GM21529 (cell line): ENCODE measurements around the gene USPL1.
"Not testable (repeated sequence)": the region's sequence is repeated elsewhere in the genome, so short reads cannot be mapped to it uniquely, and the experiment has no call there.

ENCODE experiments used
- ATAC-seq: cut with Tn5 transposase; IDR thresholded peaks from one replicate; pipeline ENCODE4 v1.9.1; 2021; ENCODE audit not compliant: unreplicated experiment

USPL1 gene

DNA sequence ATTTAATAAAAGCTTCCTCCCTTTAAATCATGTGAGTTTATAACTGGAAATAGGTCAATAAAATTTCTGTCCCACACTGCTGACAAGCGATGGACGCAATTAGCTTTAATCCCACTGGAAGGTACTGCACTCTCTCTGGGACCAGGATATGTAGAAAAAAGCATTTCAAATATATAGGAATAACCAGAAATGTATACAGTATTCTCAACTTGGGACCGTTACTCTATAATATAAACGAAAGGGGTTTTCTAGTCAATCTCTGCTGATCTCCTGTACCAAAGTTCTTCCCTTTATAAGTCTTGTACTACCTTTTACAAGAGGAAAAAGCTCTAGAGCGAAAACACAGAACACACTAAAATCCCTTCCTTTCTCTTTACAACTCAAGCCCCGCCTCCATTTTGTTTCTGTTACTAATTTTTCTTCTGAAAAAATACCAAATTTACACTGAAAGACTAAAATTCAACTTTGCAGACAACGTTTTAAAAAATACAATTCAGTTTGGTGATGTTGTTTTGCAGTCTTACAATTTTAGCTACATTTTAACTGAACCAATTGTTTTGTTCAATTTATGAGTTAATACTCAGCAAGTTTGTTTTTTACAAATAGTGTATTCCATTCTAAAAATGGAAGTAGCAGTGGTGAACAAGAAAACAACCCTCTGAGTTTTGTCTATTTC, 1.7 kb upstream of the USPL1 start:
- no peak for ATAC-seq

DNA sequence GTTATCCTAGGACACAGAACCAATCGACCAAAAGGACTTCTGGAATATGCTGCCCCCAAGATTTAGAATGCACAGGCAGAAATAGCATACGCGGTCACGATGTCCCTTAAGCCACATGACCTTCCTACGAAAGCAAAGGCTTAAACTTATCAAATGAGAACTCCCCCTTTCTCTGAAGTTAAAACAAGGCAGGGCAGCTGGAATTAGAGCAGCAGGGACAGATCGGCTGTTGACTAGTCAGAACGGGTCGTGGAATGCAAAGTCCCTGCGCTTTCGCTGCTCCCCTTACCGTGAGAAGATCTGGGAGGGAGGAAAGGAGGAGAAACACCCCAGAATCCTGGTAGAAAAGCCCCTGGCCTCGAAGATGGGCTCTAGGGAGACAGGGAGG, 799 bp upstream of the USPL1 start:
- peak; percentile 35 for ATAC-seq

DNA sequence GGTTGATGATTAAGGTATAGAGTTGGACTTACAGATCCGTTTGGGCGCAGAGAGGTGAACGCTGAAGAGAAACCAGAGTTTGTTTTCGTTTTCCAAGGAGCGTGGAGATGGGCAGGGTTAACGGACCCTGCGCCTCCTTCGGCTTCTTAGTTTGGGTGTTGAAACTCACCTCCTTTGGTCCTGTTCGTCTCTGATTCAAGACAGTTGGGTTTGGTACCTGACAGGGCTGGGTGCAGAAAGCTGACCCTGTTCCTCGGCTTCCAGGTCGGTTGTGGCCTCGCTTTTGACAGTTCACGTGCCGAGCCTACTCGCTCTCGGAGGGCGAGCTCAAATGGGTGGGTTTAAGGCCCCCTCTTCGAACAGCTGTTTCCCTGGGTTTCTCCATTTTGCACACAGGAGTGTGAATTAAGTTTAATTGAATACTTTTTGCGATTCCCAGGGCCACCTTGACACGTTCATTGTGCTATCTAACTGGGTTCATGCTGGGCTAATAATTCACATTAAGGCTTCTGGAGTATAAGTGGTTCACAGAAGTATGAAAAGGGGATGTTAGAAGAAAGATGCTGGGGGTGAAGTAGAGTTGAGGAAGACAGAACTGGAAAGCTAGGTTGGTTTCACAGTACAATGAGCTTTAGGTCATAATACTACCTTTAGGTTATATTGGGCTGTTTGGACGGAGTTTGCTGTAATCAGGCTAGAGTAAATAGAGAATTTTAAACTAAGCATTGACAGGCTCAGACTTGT, 638 bp downstream of the USPL1 start:
- ATAC-seq, result no peak

DNA sequence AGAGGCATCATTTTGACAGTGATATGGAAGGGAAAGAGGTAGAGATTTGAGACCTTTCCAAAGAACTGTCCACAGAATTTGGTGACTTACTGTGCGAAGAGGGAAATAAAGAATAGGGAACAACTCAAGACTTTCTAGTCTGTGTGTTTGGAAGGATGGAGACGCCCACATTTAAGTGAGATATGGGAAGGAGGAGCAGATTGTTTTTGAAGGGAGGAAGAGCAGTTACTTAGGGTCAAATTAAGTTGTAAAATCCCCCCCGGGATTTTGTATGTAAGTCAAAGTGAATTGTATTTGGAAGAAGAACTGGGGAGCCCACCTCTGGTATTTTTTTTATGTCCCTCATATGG, 1.2 kb downstream of the USPL1 start:
- no peak for ATAC-seq

DNA sequence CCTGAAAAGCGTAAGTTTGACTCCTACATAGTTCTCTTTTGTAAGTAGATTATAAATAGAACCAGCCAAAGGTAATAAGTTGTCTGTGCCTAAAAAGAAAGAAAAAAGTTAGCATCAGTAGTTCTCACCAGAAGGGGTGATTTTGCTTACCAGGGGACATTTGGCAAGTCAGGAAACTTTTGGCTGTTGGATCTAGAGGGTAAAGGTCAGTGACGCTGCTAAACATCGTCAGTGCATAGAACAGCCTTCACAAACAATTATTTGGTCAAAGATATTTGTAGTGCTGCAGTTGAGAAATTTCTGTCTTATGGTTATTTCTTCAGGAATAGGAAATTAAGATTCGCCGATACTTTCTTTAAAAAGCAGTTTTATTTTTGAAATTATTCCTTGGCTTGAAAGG, 2.0 kb downstream of the USPL1 start:
- no peak for ATAC-seq

DNA sequence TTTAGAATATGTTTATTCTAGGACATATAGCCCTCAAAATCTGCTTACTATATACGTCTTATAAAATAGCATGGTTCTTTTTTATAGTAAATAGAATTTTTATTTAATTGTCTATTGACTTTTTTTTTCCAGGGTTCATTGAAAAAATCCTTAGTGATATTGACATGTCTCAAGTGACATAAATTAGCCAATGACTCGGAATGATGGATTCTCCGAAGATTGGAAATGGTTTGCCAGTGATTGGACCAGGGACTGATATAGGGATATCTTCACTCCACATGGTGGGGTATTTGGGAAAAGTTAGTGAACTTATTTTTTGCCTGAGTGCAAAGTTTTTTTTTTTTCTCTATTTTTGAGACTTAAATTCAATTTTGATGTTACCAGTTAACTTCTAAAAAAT, 3.2 kb downstream of the USPL1 start:
- no peak for ATAC-seq

DNA sequence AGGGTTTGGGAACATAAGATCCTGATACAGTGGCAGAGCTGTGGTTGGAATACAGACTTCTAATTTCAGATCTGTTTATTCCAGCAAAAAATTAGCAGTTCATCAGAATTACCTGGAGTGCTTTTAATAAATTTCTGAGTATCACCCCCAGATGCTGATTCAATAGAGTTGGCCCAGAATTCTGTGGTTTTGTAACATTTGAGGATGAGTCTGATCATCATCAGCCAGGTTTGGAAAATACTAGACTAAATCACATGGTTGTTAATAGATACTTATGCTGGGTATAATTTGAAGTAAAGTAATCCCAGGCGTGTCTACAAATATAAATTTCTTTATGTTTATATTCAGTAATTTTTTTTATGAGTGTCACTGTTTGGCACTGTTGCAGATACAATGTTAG, 4.8 kb downstream of the USPL1 start:
- ATAC-seq, result no peak

DNA sequence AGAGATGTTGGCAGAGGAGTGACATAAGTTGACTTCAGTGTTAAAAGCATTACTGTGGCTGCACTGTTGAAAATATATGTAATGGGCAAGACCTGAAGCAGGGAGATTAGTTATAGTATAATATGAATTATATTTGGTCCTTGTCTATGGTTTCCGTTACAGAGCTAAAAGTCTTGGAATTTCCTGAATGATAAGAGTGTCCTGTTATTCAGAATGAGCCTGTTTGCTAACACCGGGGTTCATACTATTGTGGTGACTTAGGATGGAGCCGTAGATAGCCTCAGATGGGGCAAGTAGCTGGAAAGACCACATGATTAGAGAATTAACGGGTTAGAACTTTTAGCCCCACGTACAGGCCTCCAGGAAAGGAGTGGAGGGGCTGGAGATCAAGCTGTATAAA, 5.7 kb downstream of the USPL1 start:
- ATAC-seq, result no peak

DNA sequence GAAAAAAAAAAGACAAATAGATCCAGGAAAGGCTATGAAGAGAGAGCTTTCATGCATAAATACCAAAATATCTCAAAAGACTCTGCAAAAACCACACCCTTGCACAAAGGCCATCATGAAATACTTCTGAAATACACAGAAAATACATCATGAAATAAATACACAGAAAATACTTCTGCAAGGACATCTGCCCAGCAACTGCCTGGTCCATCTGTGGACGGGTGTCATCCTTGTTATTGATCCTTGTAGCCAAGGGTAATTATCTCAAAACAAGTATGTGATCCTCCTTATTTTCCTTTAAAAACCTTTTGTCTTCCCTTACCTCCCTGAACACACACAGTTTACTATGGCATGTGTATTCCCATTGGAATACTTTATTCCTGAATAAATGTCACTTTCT, 6.9 kb downstream of the USPL1 start:
- no peak for ATAC-seq

DNA sequence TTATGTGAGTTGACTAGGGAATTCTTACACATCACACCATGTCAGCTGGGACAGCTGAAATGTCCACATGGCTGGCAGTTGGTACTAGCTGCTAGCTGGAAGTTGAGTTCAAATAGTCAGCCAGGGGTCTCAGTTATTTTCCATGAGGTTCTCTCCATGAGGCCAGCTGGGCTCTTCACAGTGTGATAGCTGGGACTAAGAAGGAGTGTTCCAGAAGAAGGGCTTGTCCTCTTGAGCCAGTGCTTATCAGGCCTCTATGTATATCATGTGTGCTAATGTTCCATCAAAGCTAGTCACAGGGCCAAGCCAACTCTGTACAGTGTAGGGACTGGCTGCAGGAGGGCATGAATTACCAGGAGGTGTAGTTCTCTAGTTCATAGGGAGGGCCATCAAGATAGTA, 11.8 kb downstream of the USPL1 start:
- ATAC-seq, result no peak

DNA sequence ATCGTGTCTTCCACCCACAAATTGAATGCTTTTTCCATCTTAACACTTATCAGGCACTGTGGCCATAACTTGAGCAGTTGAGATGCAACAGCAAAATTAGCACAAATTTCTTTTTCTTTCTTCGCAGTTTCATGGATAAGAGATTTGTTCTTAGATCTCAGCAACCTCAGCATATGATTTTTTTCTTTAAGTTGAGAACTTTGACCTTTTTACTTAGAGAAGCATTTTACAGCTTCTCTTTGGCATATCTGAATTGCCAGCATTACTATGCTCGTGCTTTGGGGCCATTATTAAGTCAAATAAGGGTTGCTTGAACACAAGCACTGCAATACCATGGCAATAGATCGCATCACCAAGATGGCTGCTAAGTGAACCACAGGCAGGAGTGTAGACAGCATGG, 16.1 kb downstream of the USPL1 start:
- no peak for ATAC-seq

DNA sequence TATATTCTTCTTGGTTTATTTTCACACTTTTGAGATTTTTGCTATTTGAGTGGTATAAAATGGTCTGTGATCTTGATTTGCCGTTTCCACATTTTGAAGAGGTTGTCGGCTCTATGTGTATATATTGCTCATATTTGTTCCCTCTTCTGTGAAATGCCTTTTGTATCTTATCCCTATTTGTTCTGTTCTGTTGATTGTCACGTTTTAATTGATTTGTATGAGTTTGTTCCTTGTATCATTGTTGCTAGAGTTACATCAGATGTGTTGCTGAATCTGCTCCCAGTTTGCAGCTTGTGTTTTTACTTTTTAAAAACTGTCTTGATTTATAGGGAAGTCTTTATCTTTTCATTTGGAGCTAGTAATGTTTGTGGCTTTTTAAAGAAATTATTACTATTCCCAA, 17.1 kb downstream of the USPL1 start:
- no peak for ATAC-seq

DNA sequence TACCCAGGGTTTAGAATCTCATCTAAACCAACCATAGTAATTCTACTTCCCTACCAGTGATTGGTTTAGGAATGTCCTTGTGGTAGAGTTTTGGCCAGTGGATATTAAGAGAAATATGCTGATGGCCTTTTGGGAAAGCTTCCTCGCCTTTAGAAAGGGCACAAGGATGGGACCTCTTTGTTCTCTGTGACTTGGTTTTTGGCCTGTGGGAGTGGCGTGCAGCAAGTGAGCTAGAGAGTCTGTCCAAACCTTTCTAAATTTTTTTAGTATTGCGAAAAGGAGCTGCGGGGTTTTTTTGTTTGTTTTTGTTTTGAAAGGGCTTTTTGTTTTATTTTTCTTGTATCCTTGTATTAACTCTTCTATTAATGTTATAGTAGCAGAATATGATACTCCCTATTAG, 20.6 kb downstream of the USPL1 start:
- ATAC-seq, result no peak

DNA sequence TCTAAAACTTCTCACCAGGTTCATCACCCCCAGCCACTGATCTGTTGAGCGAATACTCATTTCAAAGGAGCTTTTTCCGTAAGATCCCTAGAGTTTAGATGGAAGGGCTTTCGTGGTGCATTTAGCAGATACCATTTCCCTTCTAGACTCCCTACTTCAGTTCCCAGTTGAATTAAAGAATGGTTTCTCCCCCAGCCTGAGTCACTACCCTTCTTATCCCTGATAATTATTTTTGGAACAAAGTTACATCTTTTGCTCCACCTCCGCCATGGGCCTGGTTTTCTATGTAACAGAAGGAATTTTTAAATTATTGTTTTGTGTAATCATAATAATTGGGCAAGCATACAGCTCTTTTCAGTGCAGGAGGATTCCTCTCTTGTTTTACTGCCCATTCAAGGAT, 22.0 kb downstream of the USPL1 start:
- no peak for ATAC-seq

DNA sequence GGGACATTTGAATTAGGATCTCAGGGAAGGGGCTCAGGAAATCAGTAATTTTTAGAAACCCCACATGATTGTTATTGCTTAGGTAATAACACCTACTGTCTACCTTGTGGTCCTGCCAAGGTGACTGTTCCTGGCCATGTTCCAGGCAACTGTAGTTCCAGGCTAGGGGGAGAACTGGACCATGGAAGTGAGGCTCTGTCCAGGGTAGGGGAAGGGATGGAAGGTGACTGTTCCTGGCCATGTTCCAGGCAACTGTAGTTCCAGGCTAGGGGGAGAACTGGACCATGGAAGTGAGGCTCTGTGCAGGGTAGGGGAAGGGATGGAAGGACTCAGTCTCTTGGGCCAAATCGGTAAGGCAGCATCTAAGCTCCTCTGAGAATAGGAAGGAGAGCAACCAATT, 23.5 kb downstream of the USPL1 start:
- not testable (repeated sequence) for ATAC-seq

DNA sequence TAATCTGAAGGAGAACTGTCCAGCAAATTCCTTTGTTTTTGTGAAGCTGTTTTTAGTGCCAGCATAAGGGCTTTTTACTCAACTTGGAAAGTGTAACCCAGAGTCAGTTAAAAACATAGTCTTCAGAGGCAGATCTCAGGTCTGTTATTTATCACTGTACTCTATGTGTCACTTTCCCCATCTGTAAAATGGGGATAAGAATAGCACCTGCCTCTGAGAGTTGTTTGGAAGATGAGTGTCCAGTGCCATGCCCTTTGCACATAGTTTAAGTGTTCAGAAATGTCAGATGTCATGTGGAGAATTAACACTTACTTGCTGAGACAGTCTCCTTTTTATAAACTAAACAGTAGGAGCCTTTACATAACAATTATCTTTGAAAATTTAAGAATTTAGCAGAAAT, 27.9 kb downstream of the USPL1 start:
- ATAC-seq, result no peak

DNA sequence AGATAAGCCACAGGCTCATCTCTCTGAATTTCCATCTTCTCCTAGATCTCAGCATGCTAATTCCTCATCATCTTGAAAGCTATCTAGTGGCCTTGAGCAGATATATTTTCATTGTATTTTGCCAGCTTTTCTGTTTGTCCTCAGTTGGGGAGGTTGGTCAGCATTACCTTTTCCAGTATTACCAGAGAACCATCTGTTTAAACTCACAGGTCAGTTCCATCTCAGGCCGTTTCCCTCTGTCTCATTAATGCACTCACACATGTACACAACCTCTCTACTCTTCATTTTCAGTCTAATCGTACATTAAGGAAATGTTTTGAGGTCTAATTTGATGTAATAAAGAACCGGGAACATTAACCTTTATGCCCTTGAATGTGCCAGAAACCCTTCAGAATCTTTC, 29.7 kb downstream of the USPL1 start:
- ATAC-seq, result no peak

DNA sequence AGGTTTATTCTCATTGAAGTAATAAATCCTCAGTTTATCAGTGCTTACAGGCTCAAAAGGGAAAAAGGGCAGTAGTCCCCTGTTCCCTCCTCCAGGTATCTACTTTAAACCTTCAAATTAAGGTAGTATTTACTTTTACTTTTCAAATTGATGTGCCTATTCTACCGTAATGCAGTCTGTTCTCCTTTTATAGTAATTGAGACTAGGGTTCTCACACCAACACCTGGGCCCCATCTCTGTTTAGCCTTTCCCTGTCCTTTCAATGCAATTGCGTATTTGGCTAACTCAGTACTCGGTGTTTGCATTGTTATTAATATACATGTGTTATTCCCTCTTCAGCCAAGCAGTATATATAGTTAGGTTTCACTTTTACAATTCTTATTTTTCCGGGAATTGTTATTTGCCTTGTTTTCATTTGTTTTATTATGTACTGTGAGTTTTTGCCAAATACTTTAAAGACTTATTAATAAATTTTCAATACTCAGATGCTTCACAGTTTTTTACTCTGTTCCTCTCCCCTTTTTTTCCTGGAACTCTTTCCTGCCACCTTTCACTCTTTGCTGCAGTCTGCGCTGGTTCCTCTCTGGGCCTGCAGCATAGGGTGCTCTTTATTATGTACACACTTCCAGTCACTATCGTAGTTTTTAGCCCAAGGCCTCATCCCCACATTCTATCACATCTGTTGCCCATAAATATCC, 30.3 kb downstream of the USPL1 start:
- ATAC-seq, result no peak

DNA sequence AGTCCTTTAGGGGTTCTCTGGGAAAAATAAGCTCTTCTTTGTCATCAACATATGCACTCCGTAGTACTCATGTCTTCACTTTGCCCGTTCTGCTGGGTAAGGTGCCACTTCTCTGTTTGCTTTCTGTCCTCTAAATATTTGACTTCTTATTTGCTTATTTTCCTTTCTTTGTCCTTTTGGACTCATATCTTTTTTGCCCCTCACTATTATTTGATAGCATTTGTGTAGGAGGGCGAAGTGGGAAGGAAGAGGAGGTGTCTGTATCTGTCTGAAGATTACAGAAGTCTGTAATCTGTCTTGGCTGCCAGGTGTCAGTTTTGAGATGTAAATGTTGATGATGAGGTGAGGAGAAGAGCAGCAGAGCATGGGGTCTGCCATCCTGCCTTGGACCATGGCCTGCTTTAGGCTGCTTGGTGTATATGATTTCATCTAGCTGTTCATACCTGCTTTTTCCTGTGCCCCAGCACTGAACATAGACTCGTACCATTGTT, 30.8 kb downstream of the USPL1 start:
- no peak for ATAC-seq

DNA sequence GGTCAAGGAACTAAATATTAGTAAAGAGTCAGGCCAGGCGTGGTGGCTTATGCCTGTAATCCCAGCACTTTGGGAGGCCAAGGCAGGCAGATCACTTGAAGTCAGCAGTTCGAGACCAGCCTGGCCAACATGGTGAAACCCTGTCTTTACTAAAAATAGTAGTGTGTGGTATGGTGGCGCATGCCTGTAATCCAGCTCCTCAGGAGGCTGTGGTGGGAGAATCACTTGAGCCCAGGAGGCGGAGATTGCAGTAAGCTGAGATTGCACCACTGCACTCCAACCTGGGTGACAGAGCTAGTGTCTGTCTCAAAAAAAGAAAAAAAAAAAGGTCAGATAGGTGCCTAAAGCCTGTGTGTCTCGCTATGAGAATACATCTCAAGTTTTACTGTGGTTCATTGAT, 33.9 kb downstream of the USPL1 start:
- not testable (repeated sequence) for ATAC-seq

DNA sequence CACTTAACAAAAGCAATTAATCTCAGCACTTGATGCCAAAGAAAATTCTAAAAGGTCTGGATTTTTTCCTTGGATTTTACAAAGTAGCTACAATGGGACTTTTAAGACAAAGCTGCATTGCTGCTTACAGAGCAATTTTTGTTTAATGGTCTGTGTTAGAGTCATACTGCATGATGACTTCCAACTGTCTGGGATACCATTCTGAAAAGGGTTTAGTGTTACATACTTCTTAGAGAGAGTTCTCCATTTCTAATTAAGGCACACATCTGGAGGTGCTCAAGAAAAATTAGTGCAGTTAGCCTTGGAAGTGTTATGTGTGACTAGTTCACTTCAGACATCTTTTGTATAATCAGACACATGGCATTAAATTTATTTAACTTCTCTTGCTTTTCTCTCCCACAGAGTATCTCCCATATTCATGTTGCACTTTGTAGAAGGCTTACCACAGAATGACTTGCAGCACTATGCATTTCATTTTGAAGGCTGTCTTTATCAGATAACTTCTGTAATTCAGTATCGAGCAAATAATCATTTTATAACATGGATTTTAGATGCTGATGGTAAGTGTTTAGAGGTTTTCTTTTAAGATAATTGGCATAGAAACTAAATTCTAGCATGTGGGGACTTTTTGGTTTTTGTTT, 35.1 kb downstream of the USPL1 start:
- no peak for ATAC-seq

DNA sequence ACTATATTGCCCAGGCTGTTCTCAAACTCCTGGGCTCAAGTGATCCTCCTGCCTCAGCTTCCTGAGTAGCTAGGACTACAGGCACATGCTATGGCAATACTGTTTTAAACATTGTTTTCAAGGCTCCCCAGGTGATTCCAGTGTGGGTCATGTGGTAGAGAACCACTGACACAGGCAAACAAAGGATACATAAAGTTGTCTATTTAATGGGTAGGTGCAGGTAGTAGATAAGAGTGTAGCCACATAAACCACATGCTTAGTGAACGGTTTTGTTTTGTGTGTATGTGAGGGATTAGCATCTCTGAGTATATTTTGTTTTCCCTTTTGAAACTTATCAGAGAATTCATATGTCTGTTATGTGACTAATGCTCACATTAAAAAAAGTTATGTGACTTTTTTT, 36.7 kb downstream of the USPL1 start:
- no peak for ATAC-seq
